Fibroblast of lung (primary cell): Measurements from ENCODE around the gene SCYGR1. TPM values are rescaled to one million over a fixed set of nuclear protein-coding genes. Genes with fewer than 3 reads are reported as not detected.
A peak's percentile ranks its signal among the peaks of the same experiment; 100 is the strongest.
"Not testable (repeated sequence)": the region's sequence is repeated elsewhere in the genome, so short reads cannot be mapped to it uniquely, and the experiment has no call there.

Source experiments
- DNase-seq, 2 donors: peaks; one replicate each; pipeline versions ENCODE4 v3.0.0 to v3.0.0-alpha.2; 2010; ENCODE audit warnings: low read depth in 2 of 2
- H2AFZ ChIP-seq: 2 replicates; pipeline ENCODE4 v1.5.1; 2012; ENCODE audit warnings: low read length, control low read depth, inconsistent platforms
- H3K27ac ChIP-seq: 2 replicates; pipeline ENCODE4 v1.5.1; 2011; ENCODE audit warnings: low read length, control low read depth; ENCODE audit not compliant: insufficient read depth
- H3K27me3 ChIP-seq: 2 replicates; pipeline ENCODE4 v1.5.1; 2011; ENCODE audit warnings: mild to moderate bottlenecking, low read length; ENCODE audit not compliant: control insufficient read depth, insufficient read depth
- H3K36me3 ChIP-seq: 2 replicates; pipeline ENCODE4 v1.5.1; 2011; ENCODE audit warnings: low read length; ENCODE audit not compliant: control insufficient read depth, insufficient read depth
- H3K4me1 ChIP-seq: 2 replicates; pipeline ENCODE4 v1.5.1; 2011; ENCODE audit warnings: low read length; ENCODE audit not compliant: control insufficient read depth, insufficient read depth; ENCODE audit errors: extremely low read depth
- H3K4me2 ChIP-seq: 2 replicates; pipeline ENCODE4 v1.5.1; 2011; ENCODE audit warnings: low read length, control low read depth; ENCODE audit not compliant: insufficient read depth; ENCODE audit errors: extremely low read depth
- H3K4me3 ChIP-seq, 4 experiments: fragments of 200-600 bp in 1 of 4; sonication (generic) in 1 of 4; replicated peaks in 1 of 4; 2 replicates each; pipeline ENCODE4 v1.5.1; 2011 to 2016; ENCODE audit warnings: low read length in 4 of 4, low read depth in 3 of 4, mild to moderate bottlenecking in 3 of 4, control low read depth in 2 of 4, inconsistent platforms in 1 of 4, mixed read lengths in 1 of 4; ENCODE audit not compliant: insufficient read depth in 1 of 4; ENCODE audit errors: control extremely low read depth in 1 of 4
- H3K79me2 ChIP-seq: 2 replicates; pipeline ENCODE4 v1.5.1; 2012; ENCODE audit warnings: mild to moderate bottlenecking, low read length, inconsistent platforms; ENCODE audit not compliant: control insufficient read depth, insufficient read depth
- H3K9ac ChIP-seq: 2 replicates; pipeline ENCODE4 v1.5.1; 2011; ENCODE audit warnings: mild to moderate bottlenecking, low read length, control low read depth; ENCODE audit not compliant: insufficient read depth
- H3K9me3 ChIP-seq: 2 replicates; pipeline ENCODE4 v1.5.1; 2012; ENCODE audit warnings: low read depth, low read length; ENCODE audit not compliant: control insufficient read depth, insufficient read depth
- H4K20me1 ChIP-seq: 2 replicates; pipeline ENCODE4 v1.5.1; 2011; ENCODE audit warnings: low read length; ENCODE audit not compliant: control insufficient read depth, insufficient read depth; ENCODE audit errors: extremely low read depth
- EZH2 ChIP-seq: IDR thresholded peaks from 2 replicates; pipeline ENCODE4 v1.5.1; 2012; ENCODE audit warnings: low read length, control low read depth, mild to moderate bottlenecking; ENCODE audit errors: missing control alignments
- polyA minus RNA-seq: library from RNA; depleted of rRNA, polyadenylated mRNA; stranded (reverse); fragments of >200 nt; gene quantifications from 2 replicates; pipeline ENCODE4 v1.2.3, GENCODE V29; 2011; ENCODE audit warnings: low replicate concordance
- polyA plus RNA-seq, 2 donors: library from polyadenylated mRNA; depleted of rRNA in 1 of 2; stranded (reverse) in 1 of 2; unstranded in 1 of 2; fragments of >200 nt; gene quantifications; 2 replicates each; pipeline ENCODE4 v1.2.1, GENCODE V29; 2011 to 2012; ENCODE audit warnings: missing spikeins in 1 of 2
- total RNA-seq: library from RNA; depleted of rRNA; stranded (reverse); fragments of >200 nt; gene quantifications from 2 replicates; pipeline ENCODE4 v1.2.1, GENCODE V29; 2014
- TF ChIP-seq, protein P1 (sequence below), 2 donors: IDR thresholded peaks in 1 of 2; conservative IDR thresholded peaks in 1 of 2; 1 replicate in 1 of 2; 2 replicates in 1 of 2; pipeline ENCODE4 v1.5.1; 2011 to 2012; ENCODE audit warnings: low read length in 2 of 2, control low read depth in 1 of 2, inconsistent platforms in 1 of 2, low read depth in 1 of 2, mild to moderate bottlenecking in 1 of 2

SCYGR1 gene
- not detected in 2 replicates for total RNA-seq
- polyA plus RNA-seq, result not detected in 2 replicates
- not detected in 2 replicates for polyA plus RNA-seq (2012)
- polyA minus RNA-seq, result not detected in 2 replicates

GRCh38 chr2:227387583-227387982 lies at the start of gene SCYGR1:
SCYGR1 (minus strand) TSS chr2:227387949; CDS start chr2:227387949, 0 bp downstream.
- not testable (repeated sequence) for H4K20me1 ChIP-seq, H3K36me3 ChIP-seq, H3K27me3 ChIP-seq, H3K9ac ChIP-seq, H3K4me2 ChIP-seq, H3K4me1 ChIP-seq, H2AFZ ChIP-seq, DNase-seq, H3K79me2 ChIP-seq, H3K9me3 ChIP-seq, H3K4me3 ChIP-seq
- peak within 1 kb of the TSS; percentile 80 for H3K27ac ChIP-seq

- no peaks in the 10 kb centered on the region for H3K9me3 ChIP-seq
- H3K9ac ChIP-seq, result no peak overlapping the region
- H3K4me1 ChIP-seq, result no peaks in the 10 kb centered on the region
- TF ChIP-seq, protein P1, sequence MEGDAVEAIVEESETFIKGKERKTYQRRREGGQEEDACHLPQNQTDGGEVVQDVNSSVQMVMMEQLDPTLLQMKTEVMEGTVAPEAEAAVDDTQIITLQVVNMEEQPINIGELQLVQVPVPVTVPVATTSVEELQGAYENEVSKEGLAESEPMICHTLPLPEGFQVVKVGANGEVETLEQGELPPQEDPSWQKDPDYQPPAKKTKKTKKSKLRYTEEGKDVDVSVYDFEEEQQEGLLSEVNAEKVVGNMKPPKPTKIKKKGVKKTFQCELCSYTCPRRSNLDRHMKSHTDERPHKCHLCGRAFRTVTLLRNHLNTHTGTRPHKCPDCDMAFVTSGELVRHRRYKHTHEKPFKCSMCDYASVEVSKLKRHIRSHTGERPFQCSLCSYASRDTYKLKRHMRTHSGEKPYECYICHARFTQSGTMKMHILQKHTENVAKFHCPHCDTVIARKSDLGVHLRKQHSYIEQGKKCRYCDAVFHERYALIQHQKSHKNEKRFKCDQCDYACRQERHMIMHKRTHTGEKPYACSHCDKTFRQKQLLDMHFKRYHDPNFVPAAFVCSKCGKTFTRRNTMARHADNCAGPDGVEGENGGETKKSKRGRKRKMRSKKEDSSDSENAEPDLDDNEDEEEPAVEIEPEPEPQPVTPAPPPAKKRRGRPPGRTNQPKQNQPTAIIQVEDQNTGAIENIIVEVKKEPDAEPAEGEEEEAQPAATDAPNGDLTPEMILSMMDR (conservative IDR thresholded peaks at IDR 0.05 in 1 of 2, IDR thresholded peaks at IDR 0.05 in 1 of 2; ENCODE audit: low read depth in 1 of 2, low read length in 2 of 2), result no peak
- TF ChIP-seq EZH2, result no peak
- H2AFZ ChIP-seq, result no peak overlapping the region
- no peaks in the 10 kb centered on the region for H3K79me2 ChIP-seq
- peak in 1 of 2 donors; percentile 33 for DNase-seq
- no peak overlapping the region for H3K4me2 ChIP-seq
- H4K20me1 ChIP-seq, result no peaks in the 10 kb centered on the region
- no peak overlapping the region for H3K4me3 ChIP-seq
- H3K27me3 ChIP-seq, result no peaks in the 10 kb centered on the region
- no peak overlapping the region for H3K27ac ChIP-seq
- no peaks in the 10 kb centered on the region for H3K36me3 ChIP-seq
Measured at GRCh38 chr2:227436436-227437174, 48.9 kb upstream of the SCYGR1 start.

DNA sequence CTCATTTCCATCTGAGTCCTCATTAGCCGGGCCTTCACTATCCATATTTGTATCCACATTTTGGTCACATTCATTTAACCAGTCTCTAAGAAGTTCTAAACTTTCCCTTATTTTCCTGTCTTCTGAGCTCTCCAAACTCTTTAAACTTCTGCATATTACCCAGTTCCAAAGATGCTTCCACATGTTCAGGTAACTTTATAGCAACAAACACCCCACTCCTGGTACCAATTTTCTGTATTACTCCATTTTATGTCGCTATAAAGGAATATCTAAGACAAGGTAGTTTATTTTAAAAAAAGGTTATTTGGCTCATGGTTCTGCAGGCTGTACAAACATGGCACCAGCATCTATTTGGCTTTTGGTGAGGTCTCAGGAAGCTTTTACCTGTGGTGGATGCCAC lies 45.4 kb upstream of the SCYGR1 start:
- DNase-seq, result no peak
- Histone ChIP-seq H3K27me3 (no peaks in the 10 kb centered on the region), H3K9me3 (no peaks in the 10 kb centered on the region), H4K20me1 (no peaks in the 10 kb centered on the region), H3K36me3 (no peaks in the 10 kb centered on the region), H2AFZ (no peak overlapping the region), H3K4me2 (no peak overlapping the region), H3K4me1 (no peaks in the 10 kb centered on the region), H3K4me3 (no peak overlapping the region), H3K9ac (no peak overlapping the region), H3K27ac (no peak overlapping the region), H3K79me2 (no peaks in the 10 kb centered on the region)
- TF ChIP-seq EZH2, result no peak
- TF ChIP-seq, protein P1 (conservative IDR thresholded peaks at IDR 0.05 in 1 of 2, IDR thresholded peaks at IDR 0.05 in 1 of 2; ENCODE audit: low read depth in 1 of 2, low read length in 2 of 2), result no peak
